Stomach (tissue), 9 donors: ENCODE measurements around the gene ULK3. TPM values are rescaled to one million over a fixed set of nuclear protein-coding genes. Genes with fewer than 3 reads are reported as not detected.

ENCODE experiments used
- DNase-seq, 2 donors: peaks; one replicate each; pipeline versions ENCODE4 v3.0.0 to v3.0.0-alpha.2; 2013 to 2019
- H3K27ac ChIP-seq, 5 donors: fragments of 200-600 bp in 4 of 5; sonication (generic) in 4 of 5; one replicate each; pipeline ENCODE4 v1.5.1; 2013 to 2019; ENCODE audit warnings: mild to moderate bottlenecking in 1 of 5, moderate library complexity in 1 of 5
- H3K27me3 ChIP-seq, 3 donors: fragments of 200-600 bp; sonication (generic); one replicate each; pipeline ENCODE4 v1.5.1; 2017 to 2019; ENCODE audit warnings: mixed run types in 1 of 3
- H3K36me3 ChIP-seq, 4 donors: fragments of 200-600 bp; sonication (generic); 1 replicate in 3 of 4; 2 replicates in 1 of 4; pipeline ENCODE4 v1.5.1; 2016 to 2019
- H3K4me1 ChIP-seq, 4 donors: fragments of 200-600 bp; sonication (generic); one replicate each; pipeline ENCODE4 v1.5.1; 2016 to 2019
- H3K4me3 ChIP-seq, 4 donors: fragments of 200-600 bp; sonication (generic) in 3 of 4; one replicate each; pipeline ENCODE4 v1.5.1; 2016 to 2019; ENCODE audit warnings: mild to moderate bottlenecking in 1 of 4
- H3K9me3 ChIP-seq, 4 donors: fragments of 200-600 bp; sonication (generic); one replicate each; pipeline ENCODE4 v1.5.1; 2016 to 2019
- EP300 ChIP-seq: sonication (generic); formaldehyde crosslinking; IDR thresholded peaks from one replicate; pipeline ENCODE4 v1.6.1; 2017; ENCODE audit warnings: antibody characterized with exemption
- POLR2A ChIP-seq, 4 donors: fragments of 450-650 bp; IDR thresholded peaks; one replicate each; pipeline ENCODE4 v1.6.1; 2016; ENCODE audit warnings: antibody characterized with exemption in 4 of 4, control low read depth in 2 of 4, mild to moderate bottlenecking in 1 of 4, moderate library complexity in 1 of 4
- POLR2AphosphoS5 ChIP-seq, 3 donors: sonication (generic); formaldehyde crosslinking; IDR thresholded peaks; one replicate each; pipeline ENCODE4 v1.6.1; 2016; ENCODE audit warnings: antibody characterized with exemption in 3 of 3
- WGBS, 5 donors: extraction: QIAGEN DNeasy Blood & Tissue Kit in 3 of 5; methylation state at CpG; one replicate each; pipeline versions ENCODE4 v1.1.5 to v1.1.7; 2013 to 2018; 5-methylcytosine and 5-hydroxymethylcytosine counted together
- intact Hi-C: fragments of 100-400 bp; cut with DNase I; formaldehyde crosslinking; loops from one replicate; pipeline ENCODE4 v1.15.1; 2023; ENCODE audit warnings: low total_unique reads
- polyA plus RNA-seq, 3 donors: library from polyadenylated mRNA; stranded (reverse); fragments of 200-250 nt; gene quantifications; one replicate each; pipeline ENCODE4 v1.2.3, GENCODE V29; 2013
- total RNA-seq, 5 donors: library from RNA; depleted of rRNA; stranded (reverse); fragments of >200 nt; gene quantifications; one replicate each; pipeline versions ENCODE4 v1.1.0 to v1.2.3, GENCODE V29; 2014 to 2016
- TF ChIP-seq, protein P1 (sequence below), 7 experiments: fragments of 450-650 bp in 4 of 7; fragments of 200-600 bp in 3 of 7; sonication (generic) in 3 of 7; IDR thresholded peaks; one replicate each; pipeline ENCODE4 v1.5.1; 2016 to 2019; ENCODE audit warnings: antibody characterized with exemption in 7 of 7, control low read depth in 2 of 7, mild to moderate bottlenecking in 1 of 7
- donor health status: healthy with polysubstance abuse.
- donor health status: Bipolar disorder and iron deficiency.
- donor health status: healthy.

ULK3 gene
- total and polyA plus RNA-seq, 8 donors = 19.4 to 251 (median 46.2) TPM

GRCh38 chr15:74831813-74832495, 11.0 kb downstream of the ULK3 start:
- H3K4me1 ChIP-seq = peaks cover 0 to 13% (median 0%) of the 10 kb centered on the region in 4 donors
- H3K4me3 ChIP-seq = no peak overlapping the region
- TF ChIP-seq, protein P1, sequence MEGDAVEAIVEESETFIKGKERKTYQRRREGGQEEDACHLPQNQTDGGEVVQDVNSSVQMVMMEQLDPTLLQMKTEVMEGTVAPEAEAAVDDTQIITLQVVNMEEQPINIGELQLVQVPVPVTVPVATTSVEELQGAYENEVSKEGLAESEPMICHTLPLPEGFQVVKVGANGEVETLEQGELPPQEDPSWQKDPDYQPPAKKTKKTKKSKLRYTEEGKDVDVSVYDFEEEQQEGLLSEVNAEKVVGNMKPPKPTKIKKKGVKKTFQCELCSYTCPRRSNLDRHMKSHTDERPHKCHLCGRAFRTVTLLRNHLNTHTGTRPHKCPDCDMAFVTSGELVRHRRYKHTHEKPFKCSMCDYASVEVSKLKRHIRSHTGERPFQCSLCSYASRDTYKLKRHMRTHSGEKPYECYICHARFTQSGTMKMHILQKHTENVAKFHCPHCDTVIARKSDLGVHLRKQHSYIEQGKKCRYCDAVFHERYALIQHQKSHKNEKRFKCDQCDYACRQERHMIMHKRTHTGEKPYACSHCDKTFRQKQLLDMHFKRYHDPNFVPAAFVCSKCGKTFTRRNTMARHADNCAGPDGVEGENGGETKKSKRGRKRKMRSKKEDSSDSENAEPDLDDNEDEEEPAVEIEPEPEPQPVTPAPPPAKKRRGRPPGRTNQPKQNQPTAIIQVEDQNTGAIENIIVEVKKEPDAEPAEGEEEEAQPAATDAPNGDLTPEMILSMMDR (IDR thresholded peaks at IDR 0.05) = no peak
- TF ChIP-seq POLR2A (IDR thresholded peaks at IDR 0.05) (no peak), EP300 (no peak), POLR2AphosphoS5 (IDR thresholded peaks at IDR 0.05) (no peak)
- DNase-seq = peak in 1 of 2 donors; percentile 39
- peaks cover 0 to 16% (median 15%) of the 10 kb centered on the region in 4 donors for H3K36me3 ChIP-seq
- intact Hi-C loops = no loop called here
- 52 to 67% (median 58%) methylated on average over 15 of the region's 15 CpGs for WGBS, 5 donors
- H3K27me3 ChIP-seq = peaks cover 0 to 31% (median 18%) of the 10 kb centered on the region in 3 donors
- H3K9me3 ChIP-seq = no peaks in the 10 kb centered on the region
- H3K27ac ChIP-seq = peak overlapping the region in 1 of 5 donors; percentile 11

- no peaks in the 10 kb centered on the region for H3K9me3 ChIP-seq
- H3K27me3 ChIP-seq = peaks cover 0 to 41% (median 29%) of the 10 kb centered on the region in 3 donors
- H3K27ac ChIP-seq = peak overlapping the region in 1 of 5 donors; percentile 11
- 58 to 86% (median 73%) methylated on average over 5 of the region's 5 CpGs for WGBS, 5 donors
- TF ChIP-seq POLR2AphosphoS5 (IDR thresholded peaks at IDR 0.05) = no peak
- TF ChIP-seq, protein P1 (IDR thresholded peaks at IDR 0.05) = no peak
- no peak for TF ChIP-seq POLR2A (IDR thresholded peaks at IDR 0.05)
- TF ChIP-seq EP300 = no peak
- H3K4me1 ChIP-seq = peaks cover 3 to 24% (median 6%) of the 10 kb centered on the region in 4 donors
- intact Hi-C loops = no loop called here
- no peak overlapping the region for H3K4me3 ChIP-seq
- DNase-seq = no peak
- H3K36me3 ChIP-seq = peaks cover 0 to 6% (median 4%) of the 10 kb centered on the region in 4 donors
Observed at GRCh38 chr15:74830868-74831267, 12.1 kb downstream of the ULK3 start.

GRCh38 chr15:74829991-74830390, 13.0 kb downstream of the ULK3 start:
- peaks cover 0 to 50% (median 29%) of the 10 kb centered on the region in 3 donors for H3K27me3 ChIP-seq
- peaks cover 3 to 24% (median 6%) of the 10 kb centered on the region in 4 donors for H3K4me1 ChIP-seq
- no peaks in the 10 kb centered on the region for H3K36me3 ChIP-seq
- intact Hi-C loops = no loop called here
- no peak for DNase-seq
- H3K27ac ChIP-seq = no peak overlapping the region
- H3K9me3 ChIP-seq = no peaks in the 10 kb centered on the region
- WGBS, 5 donors = 45 to 71% (median 61%) methylated on average over 6 of the region's 6 CpGs
- H3K4me3 ChIP-seq = no peak overlapping the region
- TF ChIP-seq EP300 (no peak), POLR2AphosphoS5 (IDR thresholded peaks at IDR 0.05) (no peak), POLR2A (IDR thresholded peaks at IDR 0.05) (no peak)
- TF ChIP-seq, protein P1 (IDR thresholded peaks at IDR 0.05) = no peak

- 62 to 76% (median 69%) methylated on average over 3 of the region's 3 CpGs for WGBS, 5 donors
- Histone ChIP-seq H3K27ac (no peak overlapping the region), H3K27me3 (peaks cover 0 to 52% (median 29%) of the 10 kb centered on the region in 3 donors), H3K4me3 (no peak overlapping the region), H3K4me1 (peaks cover 3 to 24% (median 6%) of the 10 kb centered on the region in 4 donors), H3K9me3 (no peaks in the 10 kb centered on the region), H3K36me3 (no peaks in the 10 kb centered on the region)
- DNase-seq = no peak
- intact Hi-C loops = no loop called here
- TF ChIP-seq POLR2AphosphoS5 (IDR thresholded peaks at IDR 0.05) (no peak), POLR2A (IDR thresholded peaks at IDR 0.05) (no peak), EP300 (no peak)
- TF ChIP-seq, protein P1 (IDR thresholded peaks at IDR 0.05) = no peak
Observed at GRCh38 chr15:74829486-74829885, 13.5 kb downstream of the ULK3 start.
